Neural cell (in vitro differentiated cells): ENCODE data around the gene PNPLA4. TPM values are rescaled to one million over a fixed set of nuclear protein-coding genes. Genes with fewer than 3 reads are reported as not detected.
A peak's percentile ranks its signal among the peaks of the same experiment; 100 is the strongest.

Source experiments
- H2AFZ ChIP-seq: fragments of 200-600, 300-800 bp; sonication (generic), shearing (Covaris generic); 2 replicates; pipeline ENCODE4 v1.6.0; 2014; ENCODE audit warnings: low read depth, mild to moderate bottlenecking, antibody characterized with exemption, low read length, moderate library complexity
- H3F3A ChIP-seq: fragments of 200-600 bp; shearing (Covaris generic); 2 replicates; pipeline ENCODE4 v1.6.1; 2016; ENCODE audit warnings: mild to moderate bottlenecking, moderate library complexity, mixed read lengths, antibody characterized with exemption, low read length; ENCODE audit not compliant: insufficient read depth, poor library complexity, severe bottlenecking
- H3K27ac ChIP-seq: fragments of 200-600, 300-800 bp; sonication (generic), shearing (Covaris generic); 2 replicates; pipeline ENCODE4 v1.5.1; 2014; ENCODE audit warnings: mild to moderate bottlenecking, low read length, moderate library complexity
- H3K27me3 ChIP-seq: fragments of 300-800, 200-600 bp; sonication (generic), shearing (Covaris generic); 2 replicates; pipeline ENCODE4 v1.6.0; 2014; ENCODE audit warnings: mild to moderate bottlenecking, low read depth, low read length, moderate library complexity; ENCODE audit not compliant: insufficient read depth
- H3K36me3 ChIP-seq: fragments of 300-800, 200-600 bp; sonication (generic), shearing (Covaris generic); 2 replicates; pipeline ENCODE4 v1.5.1; 2014; ENCODE audit warnings: mild to moderate bottlenecking, antibody characterized with exemption, low read length, moderate library complexity; ENCODE audit not compliant: insufficient read depth
- H3K4me2 ChIP-seq: fragments of 300-800, 200-600 bp; sonication (generic), shearing (Covaris generic); 2 replicates; pipeline ENCODE4 v1.6.0; 2014; ENCODE audit warnings: mild to moderate bottlenecking, low read length
- H3K4me3 ChIP-seq: fragments of 300-800, 200-600 bp; sonication (generic), shearing (Covaris generic); 2 replicates; pipeline ENCODE4 v1.5.1; 2014; ENCODE audit warnings: mild to moderate bottlenecking, low read length, moderate library complexity
- H3K79me2 ChIP-seq: fragments of 200-600 bp; shearing (Covaris generic); replicated peaks from 2 replicates; pipeline ENCODE4 v1.6.0; 2014; ENCODE audit warnings: mild to moderate bottlenecking, low read length, moderate library complexity; ENCODE audit not compliant: insufficient read depth
- H3K9ac ChIP-seq: fragments of 300-800, 200-600 bp; sonication (generic), shearing (Covaris generic); 2 replicates; pipeline ENCODE4 v1.6.1; 2016; ENCODE audit warnings: mild to moderate bottlenecking, low read length, mixed read lengths
- H3K9me2 ChIP-seq: fragments of 200-600 bp; shearing (Covaris generic); 2 replicates; pipeline ENCODE4 v1.6.1; 2016; ENCODE audit warnings: mild to moderate bottlenecking, low read length, mixed read lengths; ENCODE audit not compliant: insufficient read depth
- H3K9me3 ChIP-seq: fragments of 200-600, 300-800 bp; sonication (generic), shearing (Covaris generic); 2 replicates; pipeline ENCODE4 v1.6.1; 2016; ENCODE audit warnings: mild to moderate bottlenecking, mixed run types, low read length, moderate library complexity, mixed read lengths
- H4K20me1 ChIP-seq: fragments of 200-600 bp; shearing (Covaris generic); 2 replicates; pipeline ENCODE4 v1.6.1; 2016; ENCODE audit warnings: mild to moderate bottlenecking, mixed run types; ENCODE audit not compliant: insufficient read depth
- CTCF ChIP-seq: fragments of 450-650 bp; IDR thresholded peaks from 2 replicates; pipeline ENCODE4 v1.5.1; 2014; ENCODE audit warnings: antibody characterized with exemption, mild to moderate bottlenecking, moderate library complexity; ENCODE audit not compliant: poor library complexity, severe bottlenecking
- EP300 ChIP-seq: fragments of 450-650 bp; conservative IDR thresholded peaks from 2 replicates; pipeline ENCODE4 v1.6.1; 2014; ENCODE audit warnings: antibody characterized with exemption, mild to moderate bottlenecking, moderate library complexity; ENCODE audit not compliant: poor library complexity, severe bottlenecking
- EZH2 ChIP-seq: fragments of 200-600, 300-800 bp; shearing (Covaris generic), sonication (generic); IDR thresholded peaks from 2 replicates; pipeline ENCODE4 v1.6.1; 2014; ENCODE audit warnings: antibody characterized with exemption, low read length, borderline replicate concordance, mild to moderate bottlenecking; ENCODE audit not compliant: insufficient read depth, poor library complexity, severe bottlenecking
- MXI1 ChIP-seq: fragments of 450-650 bp; conservative IDR thresholded peaks from 2 replicates; pipeline ENCODE4 v1.6.1; 2014; ENCODE audit warnings: antibody characterized with exemption, mild to moderate bottlenecking; ENCODE audit not compliant: poor library complexity, severe bottlenecking
- POLR2AphosphoS5 ChIP-seq: IDR thresholded peaks from 2 replicates; pipeline ENCODE4 v1.6.1; 2012
- RAD21 ChIP-seq: fragments of 450-650 bp; conservative IDR thresholded peaks from 2 replicates; pipeline ENCODE4 v1.6.1; 2014; ENCODE audit warnings: antibody characterized with exemption, mild to moderate bottlenecking, moderate library complexity
- TAF1 ChIP-seq: IDR thresholded peaks from 2 replicates; pipeline ENCODE4 v1.6.1; 2012; ENCODE audit warnings: low read depth
- polyA minus RNA-seq: library from RNA; depleted of rRNA, polyadenylated mRNA; stranded (reverse); fragments of >200 nt; gene quantifications from 2 replicates; pipeline ENCODE4 v1.2.3, GENCODE V29; 2014
- polyA plus RNA-seq: library from polyadenylated mRNA; depleted of rRNA; stranded (reverse); fragments of >200 nt; gene quantifications from 2 replicates; pipeline ENCODE4 v1.2.3, GENCODE V29; 2014
- TF ChIP-seq, protein P1 (sequence below): IDR thresholded peaks from 2 replicates; pipeline ENCODE4 v1.6.1; 2012; ENCODE audit warnings: borderline replicate concordance

PNPLA4 gene
- polyA plus RNA-seq (2.0 and 3.8 TPM in 2 replicates), polyA minus RNA-seq (0.97 and 1.0 TPM in 2 replicates)

GRCh38 chrX:7927259-7928167, at the start of gene PNPLA4:
PNPLA4 (minus strand) TSS chrX:7927413; CDS start chrX:7926119, 1,294 bp downstream.
- Histone ChIP-seq H3K9ac (peak within 1 kb of the TSS; percentile 38), H3K27ac (no peak within 1 kb of the TSS), H3K79me2 (no peaks in the 10 kb centered on the region), H4K20me1 (no peaks in the 10 kb centered on the region), H3K4me2 (no peak within 1 kb of the TSS), H3K9me3 (no peaks in the 10 kb centered on the region), H3K4me3 (peak within 1 kb of the TSS; percentile 60), H3F3A (no peaks in the 10 kb centered on the region), H3K27me3 (no peaks in the 10 kb centered on the region), H3K9me2 (no peaks in the 10 kb centered on the region), H2AFZ (no peak within 1 kb of the TSS), H3K36me3 (no peaks in the 10 kb centered on the region)
- no peak for TF ChIP-seq MXI1
- TF ChIP-seq EZH2: no peak
- no peak for TF ChIP-seq RAD21
- TF ChIP-seq POLR2AphosphoS5: peak; percentile 50
- TF ChIP-seq CTCF: no peak

DNA sequence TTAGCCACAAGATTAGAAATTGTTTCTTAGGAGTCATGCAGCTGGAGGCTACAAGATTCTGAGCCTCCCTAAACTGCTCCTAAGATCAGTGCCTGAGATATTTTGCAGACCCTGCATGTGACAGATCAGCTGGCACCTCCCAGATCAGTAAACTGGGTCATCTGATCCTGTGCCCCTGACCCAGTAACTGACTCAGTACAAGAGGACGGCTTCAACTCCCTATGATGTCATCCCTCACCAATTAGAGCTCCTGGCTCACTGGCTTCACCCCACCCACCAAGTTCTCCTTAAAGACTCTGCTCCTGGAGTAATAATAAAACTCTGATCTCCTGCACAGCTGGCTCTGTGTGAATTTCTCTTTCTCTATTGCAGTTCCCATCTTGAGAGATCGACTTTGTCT, 45.4 kb upstream of the PNPLA4 start:
- H3K9me3 ChIP-seq: no peaks in the 10 kb centered on the region
- H2AFZ ChIP-seq: no peak overlapping the region
- no peak overlapping the region for H3K4me2 ChIP-seq
- no peak overlapping the region for H3K27ac ChIP-seq
- no peaks in the 10 kb centered on the region for H3F3A ChIP-seq
- no peaks in the 10 kb centered on the region for H3K27me3 ChIP-seq
- no peak for TF ChIP-seq EP300
- TF ChIP-seq TAF1: no peak
- TF ChIP-seq, protein P1, sequence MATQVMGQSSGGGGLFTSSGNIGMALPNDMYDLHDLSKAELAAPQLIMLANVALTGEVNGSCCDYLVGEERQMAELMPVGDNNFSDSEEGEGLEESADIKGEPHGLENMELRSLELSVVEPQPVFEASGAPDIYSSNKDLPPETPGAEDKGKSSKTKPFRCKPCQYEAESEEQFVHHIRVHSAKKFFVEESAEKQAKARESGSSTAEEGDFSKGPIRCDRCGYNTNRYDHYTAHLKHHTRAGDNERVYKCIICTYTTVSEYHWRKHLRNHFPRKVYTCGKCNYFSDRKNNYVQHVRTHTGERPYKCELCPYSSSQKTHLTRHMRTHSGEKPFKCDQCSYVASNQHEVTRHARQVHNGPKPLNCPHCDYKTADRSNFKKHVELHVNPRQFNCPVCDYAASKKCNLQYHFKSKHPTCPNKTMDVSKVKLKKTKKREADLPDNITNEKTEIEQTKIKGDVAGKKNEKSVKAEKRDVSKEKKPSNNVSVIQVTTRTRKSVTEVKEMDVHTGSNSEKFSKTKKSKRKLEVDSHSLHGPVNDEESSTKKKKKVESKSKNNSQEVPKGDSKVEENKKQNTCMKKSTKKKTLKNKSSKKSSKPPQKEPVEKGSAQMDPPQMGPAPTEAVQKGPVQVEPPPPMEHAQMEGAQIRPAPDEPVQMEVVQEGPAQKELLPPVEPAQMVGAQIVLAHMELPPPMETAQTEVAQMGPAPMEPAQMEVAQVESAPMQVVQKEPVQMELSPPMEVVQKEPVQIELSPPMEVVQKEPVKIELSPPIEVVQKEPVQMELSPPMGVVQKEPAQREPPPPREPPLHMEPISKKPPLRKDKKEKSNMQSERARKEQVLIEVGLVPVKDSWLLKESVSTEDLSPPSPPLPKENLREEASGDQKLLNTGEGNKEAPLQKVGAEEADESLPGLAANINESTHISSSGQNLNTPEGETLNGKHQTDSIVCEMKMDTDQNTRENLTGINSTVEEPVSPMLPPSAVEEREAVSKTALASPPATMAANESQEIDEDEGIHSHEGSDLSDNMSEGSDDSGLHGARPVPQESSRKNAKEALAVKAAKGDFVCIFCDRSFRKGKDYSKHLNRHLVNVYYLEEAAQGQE: no peak
- no peak for TF ChIP-seq POLR2AphosphoS5
- H3K9me2 ChIP-seq: no peaks in the 10 kb centered on the region
- no peaks in the 10 kb centered on the region for H3K79me2 ChIP-seq
- H3K36me3 ChIP-seq: no peaks in the 10 kb centered on the region
- H3K4me3 ChIP-seq: no peak overlapping the region
- no peaks in the 10 kb centered on the region for H4K20me1 ChIP-seq
- H3K9ac ChIP-seq: no peak overlapping the region
